Medulla oblongata (tissue), 1 donor: ENCODE measurements around the gene UBR2.
A peak's percentile ranks its signal among the peaks of the same experiment; 100 is the strongest.
"Not testable (repeated sequence)": the region's sequence is repeated elsewhere in the genome, so short reads cannot be mapped to it uniquely, and the experiment has no call there.

Experiments
- DNase-seq: peaks from one replicate; pipeline ENCODE4 v3.0.0-alpha.2; 2015; ENCODE audit errors: extremely low spot score

Gene UBR2

DNA sequence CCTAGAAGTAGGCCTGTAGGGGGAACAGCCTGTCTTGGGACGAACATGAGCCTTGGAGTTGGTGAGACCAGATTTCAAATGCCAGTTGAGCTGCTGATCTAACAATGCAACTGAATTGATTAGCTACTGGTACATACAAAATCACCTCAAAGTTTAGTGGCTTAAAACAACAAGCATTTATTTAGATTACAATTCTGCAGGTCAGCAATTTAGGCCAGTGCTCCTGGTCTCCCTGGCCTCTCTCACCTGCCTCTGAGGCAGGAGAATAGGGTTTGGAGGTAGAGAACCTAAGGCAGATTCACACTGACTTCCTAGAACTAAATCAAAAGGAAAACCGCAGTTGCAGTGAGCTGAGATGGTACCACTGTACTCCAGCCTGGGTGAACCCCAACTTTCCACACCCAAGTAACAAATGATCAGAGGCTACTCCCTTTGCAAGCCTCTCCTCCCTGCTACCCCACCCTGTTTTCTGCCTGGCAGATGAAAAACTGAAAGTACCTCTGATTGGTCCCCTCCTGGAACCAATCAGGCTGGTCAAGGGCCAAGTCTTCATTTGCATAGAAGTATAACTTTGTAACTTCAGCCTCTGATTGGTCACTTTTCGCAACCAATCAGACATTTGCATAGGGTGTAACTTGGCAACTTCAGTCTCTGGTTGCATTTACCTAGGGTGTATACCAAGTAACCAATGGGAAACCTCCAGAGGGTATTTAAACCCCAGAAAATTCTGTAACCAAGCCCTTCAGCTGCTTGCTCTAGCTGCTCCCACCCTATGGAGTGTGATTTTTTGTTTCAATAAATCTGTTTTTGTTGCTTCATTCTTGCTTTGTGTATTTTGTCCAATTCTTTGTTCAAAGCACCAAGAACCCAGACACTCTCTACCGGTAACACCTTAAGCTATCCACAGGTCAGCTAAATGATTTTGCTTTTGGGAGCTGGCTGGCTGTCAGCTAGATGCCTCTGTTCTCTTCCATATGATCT lies 8.1 kb upstream of the UBR2 start:
- no peak for DNase-seq

GRCh38 chr6:42556462-42556861 lies 7.4 kb upstream of the UBR2 start:
- DNase-seq, result no peak

GRCh38 chr6:42559276-42559675 lies 4.6 kb upstream of the UBR2 start:
- not testable (repeated sequence) for DNase-seq

DNA sequence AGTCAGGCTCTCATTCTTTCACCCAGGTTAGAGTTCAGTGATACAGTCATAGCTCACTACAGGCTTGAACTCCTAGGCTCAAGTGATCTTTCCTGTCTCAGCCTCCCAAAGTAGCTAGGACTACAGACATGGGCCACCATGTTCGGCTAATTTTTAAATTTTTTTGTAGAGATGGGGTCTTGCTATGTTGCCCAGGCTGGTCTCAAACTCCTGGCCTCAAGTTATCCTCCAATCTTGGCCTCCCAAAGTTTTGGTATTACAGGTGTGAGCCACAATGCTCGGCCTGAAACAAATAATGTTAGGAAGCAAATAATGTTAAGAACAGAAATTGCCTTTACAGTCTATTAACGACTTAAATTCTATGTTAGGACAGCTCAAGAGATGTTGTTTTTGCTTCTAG lies 1.8 kb upstream of the UBR2 start:
- no peak for DNase-seq

GRCh38 chr6:42562788-42563405 lies 932 bp upstream of the UBR2 start:
- DNase-seq, result no peak

DNA sequence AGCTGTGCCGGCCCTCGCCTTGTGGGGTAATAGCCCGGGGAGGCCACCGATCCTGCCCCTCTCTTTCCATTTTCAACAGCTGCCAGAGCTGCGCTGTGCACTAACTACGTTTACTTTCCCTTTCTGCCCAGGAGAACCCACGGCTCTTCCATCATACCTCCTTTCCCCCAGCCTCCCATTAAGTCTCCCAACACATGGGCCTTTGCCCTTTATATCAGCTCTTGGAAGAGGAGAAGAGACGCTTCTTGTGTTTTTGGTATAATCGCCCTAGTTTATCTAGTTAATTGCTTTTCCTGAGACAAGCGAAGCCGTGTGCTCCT lies 637 bp downstream of the UBR2 start:
- DNase-seq, result peak; percentile 36

DNA sequence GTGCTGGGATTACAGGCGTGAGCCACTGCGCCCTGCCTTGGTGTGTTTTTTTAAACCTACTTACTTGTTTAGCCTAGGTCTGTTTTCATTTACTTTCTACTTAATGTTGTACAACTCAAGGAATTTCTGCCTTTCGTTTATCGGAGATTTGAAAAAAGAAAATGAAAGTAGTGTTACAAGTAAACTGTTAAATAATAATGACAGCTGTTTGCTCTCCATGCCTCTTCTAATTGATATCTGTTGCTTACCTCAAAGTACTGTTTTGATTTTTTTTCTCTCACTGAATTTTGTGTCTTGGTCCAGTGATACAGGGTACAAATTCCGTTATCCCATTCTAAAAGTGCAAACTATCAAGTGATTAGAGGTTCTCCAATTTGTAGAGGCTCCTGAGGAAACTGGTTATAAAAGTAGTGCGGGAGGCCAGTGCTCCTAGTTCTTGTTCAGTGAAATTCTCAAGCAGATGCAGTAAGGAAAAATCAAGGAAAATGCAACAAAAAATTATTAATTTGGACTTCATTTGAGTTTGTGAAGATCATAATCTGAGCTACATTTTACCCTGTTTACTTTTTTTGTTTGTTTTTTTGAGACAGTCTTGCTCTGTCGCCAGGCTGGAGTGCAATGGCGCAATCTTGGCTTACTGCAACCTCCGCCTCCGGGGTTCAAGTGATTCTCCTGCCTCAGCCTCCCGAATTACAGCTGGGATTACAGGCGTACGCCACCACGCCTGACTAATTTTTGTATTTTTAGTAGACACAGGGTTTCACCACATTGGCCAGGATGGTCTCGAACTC lies 2.2 kb downstream of the UBR2 start:
- DNase-seq, result no peak

DNA sequence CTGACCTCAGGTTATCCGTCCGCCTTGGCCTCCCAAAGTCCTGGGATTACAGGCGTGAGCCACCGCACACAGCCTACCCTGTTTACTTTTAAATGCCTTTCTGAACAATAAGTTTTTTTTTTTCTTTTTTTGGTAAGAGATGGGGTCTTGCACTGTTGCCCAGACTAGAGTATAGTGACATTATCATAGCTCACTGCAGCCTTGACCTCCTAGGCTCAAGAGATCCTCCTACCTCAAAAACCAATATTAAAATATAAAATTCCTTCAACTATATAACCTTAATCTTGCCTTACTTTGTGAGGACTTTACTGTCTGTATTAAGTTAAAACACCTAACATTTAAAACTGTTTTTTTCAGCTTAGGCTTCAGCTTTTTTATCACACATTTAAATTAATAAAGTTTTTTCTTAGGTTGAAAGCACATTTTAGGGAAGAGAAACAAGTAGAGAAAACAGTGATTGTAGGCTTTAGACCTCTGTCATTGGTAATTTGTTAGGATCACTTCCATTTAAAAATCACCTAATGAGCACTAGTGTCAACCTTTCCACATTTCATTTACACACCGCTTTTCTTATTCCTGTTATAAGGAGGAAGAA lies 2.9 kb downstream of the UBR2 start:
- no peak for DNase-seq

DNA sequence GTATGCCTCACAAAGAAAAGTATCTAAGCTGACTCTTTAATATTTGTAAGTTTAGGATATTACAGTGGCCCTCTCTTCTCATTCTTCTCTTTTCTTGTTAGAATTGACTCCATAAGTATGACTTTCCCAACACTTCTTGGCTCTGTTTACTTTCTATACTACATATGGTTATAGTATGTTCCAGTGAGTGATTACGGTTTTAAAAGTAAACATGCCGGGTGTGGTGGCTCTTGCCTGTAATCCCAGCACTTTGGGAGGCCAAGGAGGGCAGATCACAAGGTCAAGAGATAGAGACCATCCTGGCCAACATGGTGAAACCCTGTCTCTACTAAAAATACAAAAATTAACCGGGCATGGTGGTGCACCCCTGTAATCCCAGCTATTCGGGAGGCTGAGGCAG lies 3.4 kb downstream of the UBR2 start:
- not testable (repeated sequence) for DNase-seq

DNA sequence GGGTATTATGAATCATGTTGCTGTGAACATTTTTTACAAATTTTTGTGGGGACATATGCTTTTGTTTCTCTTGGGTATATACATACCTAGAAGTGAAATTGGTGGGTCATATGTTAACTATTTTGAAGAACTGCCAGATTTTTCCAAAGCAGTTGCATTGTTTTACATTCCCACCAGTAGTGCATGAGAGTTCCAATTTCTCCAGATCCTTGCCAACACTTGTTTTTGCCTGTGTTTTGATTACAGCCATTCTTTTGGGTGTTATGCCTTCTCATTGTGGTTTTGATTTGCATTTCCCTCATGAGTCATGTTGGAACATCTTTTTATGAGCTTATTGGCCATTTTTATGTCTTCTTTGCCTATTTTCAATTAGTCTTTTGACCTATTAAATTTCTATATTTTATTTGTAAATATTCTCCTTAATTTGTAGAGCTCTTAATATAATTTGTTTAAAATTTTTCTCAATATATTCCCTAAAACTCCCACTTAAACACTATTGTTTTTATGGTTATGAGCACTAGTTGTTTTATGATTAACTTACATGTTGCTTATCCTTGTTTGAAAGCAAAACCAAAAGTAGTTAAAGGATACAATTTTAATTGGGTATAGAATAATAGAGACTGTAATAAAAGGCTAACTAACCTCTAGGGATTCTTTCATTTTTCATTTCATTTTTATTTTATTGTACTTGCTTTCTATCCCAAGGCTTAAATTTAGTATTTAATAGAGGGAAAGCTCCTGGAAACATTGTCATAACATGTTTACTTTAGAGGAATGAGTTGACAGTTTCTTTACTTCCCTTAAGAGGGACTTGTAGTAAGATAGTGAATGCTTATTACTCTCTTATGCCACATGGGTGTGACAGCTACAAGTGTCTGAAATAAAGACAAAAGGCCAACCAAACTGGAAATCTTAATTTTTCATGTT lies 5.5 kb downstream of the UBR2 start:
- no peak for DNase-seq

DNA sequence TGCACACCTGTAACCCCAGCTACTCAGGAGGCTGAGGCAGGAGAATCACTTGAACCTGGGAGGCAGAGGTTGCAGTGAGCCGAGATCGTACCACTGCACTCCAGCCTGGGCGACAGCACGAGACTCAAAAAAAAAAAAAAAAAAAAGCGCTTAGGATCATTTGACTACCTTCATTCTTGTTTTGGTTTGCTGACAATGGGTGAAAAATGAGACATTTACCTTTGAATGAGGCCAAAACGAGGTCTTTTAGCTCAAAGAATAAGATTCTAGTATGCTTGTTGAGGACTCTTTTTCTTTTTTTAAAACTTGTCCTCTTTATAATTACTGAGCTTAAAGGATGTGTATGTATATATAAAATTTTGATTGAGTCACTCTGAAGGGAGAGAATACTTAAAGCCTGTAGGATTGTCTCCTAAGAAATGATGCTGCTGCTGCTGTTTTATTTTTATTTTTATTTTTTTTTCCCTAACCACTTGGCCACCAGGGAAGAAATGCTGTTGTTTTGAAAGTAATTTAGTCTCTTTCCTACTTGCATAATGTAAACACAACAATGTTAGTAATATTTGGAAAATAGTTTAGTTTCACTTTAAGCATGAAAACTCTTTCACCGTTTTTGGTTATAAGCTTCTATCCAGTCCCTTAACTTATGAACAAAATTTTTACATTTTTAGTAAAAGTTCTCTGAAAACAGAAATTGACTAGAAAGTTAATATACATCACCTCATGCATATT lies 7.9 kb downstream of the UBR2 start:
- no peak for DNase-seq

- DNase-seq, result peak; percentile 14
Measured at GRCh38 chr6:42572523-42572922, 8.7 kb downstream of the UBR2 start.

DNA sequence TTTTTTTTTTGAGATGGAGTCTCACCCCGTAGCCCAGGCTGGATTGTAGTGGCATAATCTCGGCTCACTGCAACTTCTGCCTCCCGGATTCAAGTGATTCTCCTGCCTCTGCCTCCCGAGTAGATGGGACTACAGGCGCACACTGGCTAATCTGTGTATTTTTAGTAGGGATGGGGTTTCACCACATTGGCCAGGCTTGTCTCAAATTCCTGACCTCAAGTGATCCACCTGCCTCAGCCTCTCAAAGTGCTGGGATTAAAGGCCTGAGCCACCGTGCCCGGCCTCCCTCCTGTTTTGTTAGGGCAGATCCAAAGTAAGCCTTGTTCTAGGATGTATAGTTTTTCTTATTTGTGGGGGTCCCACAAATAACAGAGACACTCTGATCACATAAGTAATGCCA lies 12.7 kb downstream of the UBR2 start:
- DNase-seq, result not testable (repeated sequence)

DNA sequence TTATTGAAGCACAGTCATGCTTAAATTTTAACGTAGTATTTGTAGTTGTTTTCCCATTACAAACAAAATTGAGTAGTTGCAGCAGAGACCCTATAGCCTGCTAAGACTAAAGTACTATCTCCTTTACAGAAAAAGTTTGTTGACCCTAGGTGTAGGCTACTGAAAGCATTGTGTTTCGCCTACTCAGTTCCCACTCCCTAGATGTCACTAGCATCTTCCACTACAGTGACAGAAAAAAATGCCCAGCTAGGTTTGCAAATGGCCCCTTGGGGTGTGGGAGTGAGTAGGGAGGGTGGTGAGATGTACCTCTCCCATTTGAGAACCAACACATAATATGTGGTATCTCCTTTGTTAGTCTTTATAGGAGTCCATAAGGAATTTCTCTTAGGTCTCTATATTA lies 34.5 kb downstream of the UBR2 start:
- DNase-seq, result no peak

DNA sequence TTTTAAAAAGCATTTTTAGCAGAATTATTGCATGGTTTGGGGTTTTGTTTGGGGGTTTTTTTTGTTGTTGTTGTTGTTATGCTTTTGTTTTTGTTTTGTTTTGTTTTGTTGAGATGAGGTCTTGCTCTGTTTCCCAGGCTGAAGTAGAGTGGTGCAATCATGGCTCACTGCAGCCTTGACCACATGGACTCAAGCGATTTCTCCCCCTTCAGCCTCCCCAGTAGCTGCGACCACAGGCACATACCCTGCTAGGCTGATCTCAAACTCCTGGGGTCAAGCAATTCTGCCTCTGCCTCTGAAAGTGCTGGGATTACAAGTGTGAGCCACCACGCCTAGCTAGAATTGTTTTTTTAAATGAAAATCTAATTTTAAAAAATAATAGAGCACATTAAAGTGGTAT lies 35.7 kb downstream of the UBR2 start:
- no peak for DNase-seq

- no peak for DNase-seq
Measured at GRCh38 chr6:42604150-42604549, 40.3 kb downstream of the UBR2 start.

DNA sequence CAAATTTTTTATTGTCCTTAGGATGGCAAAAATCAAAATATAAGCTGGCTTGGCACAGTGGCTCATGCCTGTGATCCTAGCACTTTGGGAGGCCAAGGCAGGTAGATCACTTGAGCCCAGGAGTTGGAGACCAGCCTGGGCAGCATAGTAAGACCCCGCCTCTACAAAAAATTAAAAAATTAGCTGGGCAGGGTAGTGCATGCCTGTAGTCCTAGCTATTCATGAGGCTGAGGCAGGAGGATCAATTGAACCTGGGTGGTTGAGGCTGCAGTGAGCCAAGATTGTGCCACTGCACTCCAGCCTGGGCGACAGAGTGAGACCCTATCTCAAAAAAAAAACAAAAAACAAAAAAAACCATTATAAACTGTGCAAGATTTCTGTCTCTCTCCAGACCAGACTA lies 40.9 kb downstream of the UBR2 start:
- not testable (repeated sequence) for DNase-seq

DNA sequence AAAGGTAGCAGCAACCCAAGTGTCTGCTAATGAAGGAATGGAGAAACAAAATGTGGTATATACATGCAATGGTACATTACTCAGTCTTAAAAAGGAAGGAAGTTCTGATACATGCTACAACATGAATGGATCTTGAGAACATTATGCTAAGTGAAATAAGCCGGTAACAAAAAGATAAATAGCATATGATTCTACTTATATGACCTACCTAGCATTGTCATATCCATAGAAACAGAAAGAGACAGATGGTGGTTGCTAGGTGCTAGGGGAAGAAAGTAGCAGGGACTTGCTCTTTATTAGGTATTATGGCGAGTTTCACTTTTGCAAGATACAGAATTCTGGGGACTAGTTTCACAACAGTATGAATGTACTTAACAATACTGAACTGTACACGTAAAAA lies 46.6 kb downstream of the UBR2 start:
- no peak for DNase-seq

- DNase-seq, result no peak
Measured at GRCh38 chr6:42615518-42615917, 51.7 kb downstream of the UBR2 start.

- no peak for DNase-seq
Measured at GRCh38 chr6:42616716-42617115, 52.9 kb downstream of the UBR2 start.
